Body of pancreas (tissue), 4 donors: Measurements from ENCODE around the gene A3GALT2. TPM values are rescaled to one million over a fixed set of nuclear protein-coding genes. Genes with fewer than 3 reads are reported as not detected.
A peak's percentile ranks its signal among the peaks of the same experiment; 100 is the strongest.

Experiments used
- ATAC-seq: fragments of 150-250 bp; one replicate; pipeline ENCODE4 v1.9.1; 2016
- DNase-seq, 4 donors: peaks; one replicate each; pipeline ENCODE4 v3.0.0-alpha.2; 2019
- H3K27ac ChIP-seq, 4 donors: fragments of 200-600 bp; sonication (generic); 1 replicate in 3 of 4; 2 replicates in 1 of 4; pipeline versions ENCODE4 v1.5.1 to v1.6.1; 2016 to 2019; ENCODE audit warnings: mild to moderate bottlenecking in 1 of 4, mixed read lengths in 1 of 4, moderate library complexity in 1 of 4
- H3K27me3 ChIP-seq, 2 donors: fragments of 200-600 bp; sonication (generic); one replicate each; pipeline ENCODE4 v1.6.0; 2016; ENCODE audit warnings: mild to moderate bottlenecking in 1 of 2
- H3K36me3 ChIP-seq, 2 donors: fragments of 200-600 bp; sonication (generic); replicated peaks in 1 of 2; 2 replicates each; pipeline ENCODE4 v1.5.1; 2016; ENCODE audit warnings: low read depth in 2 of 2; ENCODE audit not compliant: insufficient read depth in 1 of 2
- H3K4me1 ChIP-seq: fragments of 200-600 bp; sonication (generic); one replicate; pipeline ENCODE4 v1.6.0; 2016
- H3K4me3 ChIP-seq, 2 donors: fragments of 200-600 bp; sonication (generic); 1 replicate in 1 of 2; 2 replicates in 1 of 2; pipeline ENCODE4 v1.5.1; 2016 to 2019
- H3K9me3 ChIP-seq, 3 donors: fragments of 200-600 bp; sonication (generic); 1 replicate in 2 of 3; 2 replicates in 1 of 3; pipeline ENCODE4 v1.5.1; 2016
- POLR2A ChIP-seq, 3 donors: fragments of 450-650 bp; IDR thresholded peaks; one replicate each; pipeline ENCODE4 v1.6.1; 2016; ENCODE audit warnings: antibody characterized with exemption in 3 of 3, mild to moderate bottlenecking in 2 of 3
- WGBS, 2 donors: methylation state at CpG; one replicate each; pipeline ENCODE4 v1.1.5; 2017; 5-methylcytosine and 5-hydroxymethylcytosine counted together
- intact Hi-C: fragments of 100-400 bp; cut with DNase I; formaldehyde crosslinking; loops from one replicate; pipeline ENCODE4 v1.15.1; 2023
- microRNA counts, 2 donors: library from miRNA; unstranded; fragments of <30 nt; microRNA quantifications; one replicate each; lab custom pipeline; 2017
- microRNA-seq, 2 donors: library from miRNA; unstranded; fragments of <30 nt; microRNA quantifications; one replicate each; pipeline ENCODE4, GENCODE V29; 2016; ENCODE audit warnings: borderline number of aligned reads in 2 of 2, borderline replicate concordance in 2 of 2
- small RNA-seq: library from RNA; depleted of rRNA; stranded (forward); fragments of <200 nt; gene quantifications from one replicate; pipeline ENCODE3, GENCODE V24; 2016
- total RNA-seq, 2 donors: library from RNA; depleted of rRNA; stranded (reverse); fragments of >200 nt; gene quantifications; one replicate each; pipeline ENCODE4 v1.1.0, GENCODE V29; 2016
- TF ChIP-seq, protein P1 (sequence below), 7 experiments: fragments of 450-650 bp in 4 of 7; fragments of 200-600 bp in 3 of 7; sonication (generic) in 3 of 7; IDR thresholded peaks; one replicate each; pipeline ENCODE4 v1.5.1; 2016 to 2019; ENCODE audit warnings: antibody characterized with exemption in 7 of 7

A3GALT2 gene
- total RNA-seq, 2 donors from 2014 or later = not detected

- intact Hi-C loops = no loop called here
- H3K36me3 ChIP-seq = no peaks in the 10 kb centered on the region
- 87 to 93% methylated on average over 3 of the region's 3 CpGs for WGBS, 2 donors
- no peak overlapping the region for H3K4me3 ChIP-seq
- H3K9me3 ChIP-seq = no peaks in the 10 kb centered on the region
- no peak for ATAC-seq
- TF ChIP-seq, protein P1, sequence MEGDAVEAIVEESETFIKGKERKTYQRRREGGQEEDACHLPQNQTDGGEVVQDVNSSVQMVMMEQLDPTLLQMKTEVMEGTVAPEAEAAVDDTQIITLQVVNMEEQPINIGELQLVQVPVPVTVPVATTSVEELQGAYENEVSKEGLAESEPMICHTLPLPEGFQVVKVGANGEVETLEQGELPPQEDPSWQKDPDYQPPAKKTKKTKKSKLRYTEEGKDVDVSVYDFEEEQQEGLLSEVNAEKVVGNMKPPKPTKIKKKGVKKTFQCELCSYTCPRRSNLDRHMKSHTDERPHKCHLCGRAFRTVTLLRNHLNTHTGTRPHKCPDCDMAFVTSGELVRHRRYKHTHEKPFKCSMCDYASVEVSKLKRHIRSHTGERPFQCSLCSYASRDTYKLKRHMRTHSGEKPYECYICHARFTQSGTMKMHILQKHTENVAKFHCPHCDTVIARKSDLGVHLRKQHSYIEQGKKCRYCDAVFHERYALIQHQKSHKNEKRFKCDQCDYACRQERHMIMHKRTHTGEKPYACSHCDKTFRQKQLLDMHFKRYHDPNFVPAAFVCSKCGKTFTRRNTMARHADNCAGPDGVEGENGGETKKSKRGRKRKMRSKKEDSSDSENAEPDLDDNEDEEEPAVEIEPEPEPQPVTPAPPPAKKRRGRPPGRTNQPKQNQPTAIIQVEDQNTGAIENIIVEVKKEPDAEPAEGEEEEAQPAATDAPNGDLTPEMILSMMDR (IDR thresholded peaks at IDR 0.05) = no peak
- no peak for TF ChIP-seq POLR2A (IDR thresholded peaks at IDR 0.05)
- DNase-seq = no peak
- peaks cover 55% of the 10 kb centered on the region for H3K4me1 ChIP-seq
- no peaks in the 10 kb centered on the region for H3K27me3 ChIP-seq
- no peak overlapping the region for H3K27ac ChIP-seq
Measured at GRCh38 chr1:33259879-33260278, 61.0 kb downstream of the A3GALT2 start.

DNA sequence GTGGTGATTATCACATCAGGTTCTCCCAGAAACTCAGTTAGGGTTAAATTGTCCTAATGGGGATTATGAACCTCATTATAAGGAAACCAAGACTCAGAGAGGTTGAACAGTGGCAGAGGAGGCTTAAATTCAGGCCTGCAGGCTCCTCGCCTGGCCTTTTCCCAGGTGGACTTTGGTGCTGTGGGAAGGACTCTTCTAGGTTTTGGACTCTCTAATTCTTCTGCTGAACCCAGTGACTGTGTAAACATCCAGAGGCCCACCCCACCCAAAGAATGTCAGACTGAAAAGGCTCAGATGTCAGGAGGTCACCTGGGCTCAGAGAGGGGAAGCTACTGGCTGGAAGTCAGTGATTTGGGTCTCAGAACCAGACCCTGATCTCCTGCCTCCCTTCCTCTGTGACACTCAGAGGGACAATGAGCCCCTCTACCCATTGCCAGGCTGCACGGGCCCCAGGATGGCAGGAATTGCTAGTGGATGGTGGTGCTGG lies 62.1 kb downstream of the A3GALT2 start:
- H3K27me3 ChIP-seq = no peaks in the 10 kb centered on the region

DNA sequence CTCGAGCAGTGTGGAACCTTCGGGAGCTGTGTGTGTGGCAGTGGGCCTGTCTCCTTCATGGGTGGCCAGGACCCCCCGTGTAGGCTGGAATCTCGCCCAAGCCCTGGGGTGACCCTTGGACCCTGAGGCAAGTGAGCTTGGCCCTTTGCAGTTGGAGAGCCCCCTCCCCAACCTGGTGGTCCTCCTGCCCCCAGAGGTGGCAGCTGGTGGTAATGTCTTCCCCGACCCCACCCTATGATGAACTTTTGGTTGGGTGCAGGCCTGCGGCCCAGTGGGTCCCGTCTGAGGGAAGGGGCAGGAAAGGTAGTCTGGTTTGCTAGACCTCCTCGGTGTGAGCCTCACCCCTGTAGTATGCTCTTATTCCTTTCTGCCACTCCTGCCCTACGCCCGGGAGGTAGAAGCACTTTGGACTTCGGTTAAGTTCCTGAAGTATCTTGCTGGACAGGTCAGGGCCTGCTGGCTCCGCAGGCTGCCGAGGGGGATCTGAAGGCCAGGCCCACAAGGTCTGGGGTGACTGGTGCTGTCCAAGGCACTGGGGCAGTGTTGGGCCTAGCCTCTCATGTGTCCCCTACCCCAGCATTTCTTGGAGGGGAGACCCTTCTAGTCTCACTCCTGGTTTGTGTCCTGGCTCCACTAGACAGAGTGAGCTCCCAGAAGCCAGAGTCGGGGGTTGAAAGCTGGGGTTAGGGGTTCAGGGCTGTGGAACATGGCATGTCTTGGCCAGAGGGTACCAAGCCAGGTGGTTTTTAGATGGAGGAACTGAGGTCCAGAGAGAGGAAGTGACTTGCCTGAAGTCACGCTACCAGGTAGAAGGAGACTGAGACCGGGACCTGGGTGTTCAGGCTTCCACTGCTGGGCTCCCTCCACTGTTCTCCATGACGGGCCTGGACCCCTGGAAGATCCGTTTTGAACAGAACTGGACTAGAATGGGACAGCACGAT lies 62.9 kb downstream of the A3GALT2 start:
- Histone ChIP-seq H3K4me3 (peak overlapping the region; percentile 39 to 48), H3K27ac (peak overlapping the region; percentile 47 to 92 (median 86)), H3K27me3 (no peaks in the 10 kb centered on the region), H3K36me3 (no peaks in the 10 kb centered on the region), H3K4me1 (peaks cover 44% of the 10 kb centered on the region), H3K9me3 (no peaks in the 10 kb centered on the region)
- DNase-seq (peak in 3 of 4 donors; percentile 25 to 48 (median 28)), ATAC-seq (no peak)
- 33 to 50% methylated on average over 14 to 19 of the region's 19 CpGs for WGBS, 2 donors
- no peak for TF ChIP-seq POLR2A (IDR thresholded peaks at IDR 0.05)
- TF ChIP-seq, protein P1 (IDR thresholded peaks at IDR 0.05) = no peak
- intact Hi-C loops = no loop called here

More for the DNA sequence above, 62.1 kb downstream of the A3GALT2 start:
- peaks cover 49% of the 10 kb centered on the region for H3K4me1 ChIP-seq
- 78 to 100% methylated on average over 2 of the region's 2 CpGs for WGBS, 2 donors
- no peak for ATAC-seq
- peak overlapping the region in 1 of 4 donors; percentile 82 for H3K27ac ChIP-seq
- H3K36me3 ChIP-seq = no peaks in the 10 kb centered on the region
- intact Hi-C loops = no loop called here
- H3K9me3 ChIP-seq = no peaks in the 10 kb centered on the region
- DNase-seq = no peak
- TF ChIP-seq, protein P1 (IDR thresholded peaks at IDR 0.05) = no peak
- TF ChIP-seq POLR2A (IDR thresholded peaks at IDR 0.05) = no peak
- H3K4me3 ChIP-seq = no peak overlapping the region

DNA sequence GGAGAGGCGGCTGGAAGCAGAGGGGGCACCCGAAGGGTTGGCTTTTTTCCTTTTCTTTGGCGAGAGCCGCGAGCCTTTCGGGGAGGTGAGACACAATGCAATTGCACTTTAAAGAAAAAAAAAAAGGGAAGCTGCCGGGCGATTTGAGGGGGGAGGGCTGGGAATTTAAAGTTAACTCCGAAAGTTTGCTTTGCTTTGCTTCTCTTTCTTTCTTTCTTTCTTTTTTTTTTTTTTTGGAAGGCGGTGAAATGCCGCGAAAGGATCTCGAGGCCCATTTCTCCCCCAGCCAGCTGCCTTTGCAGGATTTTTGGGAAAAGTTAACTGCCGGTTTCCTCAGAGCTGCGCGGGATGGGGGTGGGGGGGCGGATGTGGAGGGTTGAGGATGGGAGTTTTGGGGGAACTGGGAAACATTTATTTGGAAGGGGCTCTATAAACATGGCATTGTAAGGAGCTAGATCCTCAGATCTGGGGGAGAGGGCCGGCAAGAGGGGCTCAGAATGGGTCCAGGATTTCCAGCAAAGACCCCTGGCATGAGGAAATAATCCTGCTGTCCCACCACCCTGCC lies 63.6 kb downstream of the A3GALT2 start:
- Histone ChIP-seq H3K36me3 (no peaks in the 10 kb centered on the region), H3K4me1 (peaks cover 44% of the 10 kb centered on the region), H3K27me3 (no peaks in the 10 kb centered on the region), H3K4me3 (peak overlapping the region; percentile 39 to 48), H3K27ac (peak overlapping the region; percentile 76 to 92 (median 86)), H3K9me3 (no peaks in the 10 kb centered on the region)
- DNase-seq = no peak
- ATAC-seq = no peak
- 1 to 2% methylated on average over 18 of the region's 18 CpGs for WGBS, 2 donors
- TF ChIP-seq, protein P1 (IDR thresholded peaks at IDR 0.05) = no peak
- no peak for TF ChIP-seq POLR2A (IDR thresholded peaks at IDR 0.05)
- intact Hi-C loops = no loop called here

MicroRNA genes within 50 kb of the gene (microRNA counts, 767-probe panel; counts per million panel counts)
- 0 to 736 counts per million in 2 donors for microRNA hsa-miR-3605-5p (lab: Ali Mortazavi, UCI)

Small RNA genes within 50 kb of the gene (microRNA-seq; reads per million reads assigned to microRNA genes)
- gene MIR3605 = 32.1 to 32.3 reads per million in 2 donors

Small RNA genes within 50 kb of the gene (small RNA-seq; reads per million reads assigned to genes)
- not detected for gene RN7SKP16

Other genes with a start within 250 kb of the A3GALT2 start
- gene AZIN2, start 239.9 kb downstream of the A3GALT2 start, total RNA-seq = 1 to 10 TPM; 1.0 to 1.6 TPM
- gene TRIM62, start 139.1 kb downstream of the A3GALT2 start, total RNA-seq = 1 to 10 TPM; 4.7 to 7.3 TPM
- 10 to 100 TPM in 1 of 2 donors, 1 to 10 TPM in 1; 7.9 to 17.9 TPM for gene ZNF362, start 64.6 kb downstream of the A3GALT2 start, total RNA-seq
- gene PHC2, start 110.0 kb upstream of the A3GALT2 start, total RNA-seq = 10 to 100 TPM; 41.8 to 44.5 TPM
- gene ZSCAN20, start 151.5 kb upstream of the A3GALT2 start, total RNA-seq = 1 to 10 TPM; 3.0 to 3.6 TPM